HepG2 (cell line): ENCODE data around the gene GPATCH8. TPM values are rescaled to one million over a fixed set of nuclear protein-coding genes. Genes with fewer than 3 reads are reported as not detected.

Experiments used
- ATAC-seq: fragments of 200-7000 bp; cut with Tn5 transposase; 3 replicates; pipeline ENCODE4 v1.9.1; 2020; ENCODE audit warnings: mild to moderate bottlenecking, moderate library complexity
- BruUV-seq: library from RNA; stranded (reverse); fragments of 400-500 nt; replicated peaks from 2 replicates; lab custom pipeline; 2021; lab: Mats Ljungman, UMichigan
- CTCF ChIA-PET: fragments of 300-600 bp; formaldehyde crosslinking; extraction: SDS; loops from one replicate; lab custom pipeline; 2021; ENCODE audit warnings: low total read pairs, inconsistent platforms, low intra/inter-chr PET ratio; lab: Yijun Ruan, JAX
- POLR2A ChIA-PET: fragments of 350-600 bp; sonication (Branson Sonifier 250); formaldehyde crosslinking; loops from one replicate; lab custom pipeline; 2020; ENCODE audit warnings: antibody characterized with exemption, inconsistent platforms; lab: Yijun Ruan, JAX
- DNase-seq: peaks from one replicate; pipeline ENCODE4 v3.0.0-alpha.2; 2015; ENCODE audit warnings: low spot score
- FAIRE-seq: peaks from 3 replicates; lab custom pipeline; 2011; peaks lifted over from hg19 to GRCh38; lab: Jason Lieb, UNC
- H2AFZ ChIP-seq: one replicate; pipeline ENCODE4 v1.6.1; 2011; ENCODE audit warnings: low read length, inconsistent platforms
- H3K27ac ChIP-seq: fragments of 300-600 bp; 3 replicates; pipeline ENCODE4 v1.8.0; 2011; ENCODE audit warnings: mixed run types, mild to moderate bottlenecking, mixed read lengths, low read length, inconsistent platforms; ENCODE audit not compliant: insufficient read depth; ENCODE audit errors: extremely low read length
- H3K27me3 ChIP-seq, 2 experiments: fragments of 200-600 bp in 1 of 2; 2 replicates in 1 of 2; 3 replicates in 1 of 2; pipeline versions ENCODE4 v1.6.0 to v1.8.0; 2011; ENCODE audit warnings: low read length in 2 of 2, mild to moderate bottlenecking in 2 of 2, moderate library complexity in 2 of 2, inconsistent platforms in 1 of 2; ENCODE audit not compliant: insufficient read depth in 2 of 2, control insufficient read depth in 1 of 2
- H3K36me3 ChIP-seq, 2 experiments: fragments of 200-600 bp in 1 of 2; replicated peaks in 1 of 2; 2 replicates in 1 of 2; 3 replicates in 1 of 2; pipeline versions ENCODE4 v1.5.1 to v1.8.0; 2011; ENCODE audit warnings: low read length in 2 of 2, inconsistent platforms in 1 of 2; ENCODE audit not compliant: insufficient read depth in 2 of 2, control insufficient read depth in 1 of 2
- H3K4me1 ChIP-seq: 2 replicates; pipeline ENCODE4 v1.5.1; 2012; ENCODE audit warnings: low read length, inconsistent platforms; ENCODE audit not compliant: insufficient read depth
- H3K4me2 ChIP-seq: 2 replicates; pipeline ENCODE4 v1.6.0; 2011; ENCODE audit warnings: low read depth, low read length, inconsistent platforms
- H3K4me3 ChIP-seq, 3 experiments: fragments of 200-600 bp in 1 of 3; sonication (generic), shearing (Covaris generic) in 1 of 3; replicated peaks in 1 of 3; 2 replicates each; pipeline ENCODE4 v1.5.1; 2011 to 2016; ENCODE audit warnings: low read length in 3 of 3, inconsistent platforms in 2 of 3, low read depth in 2 of 3, mild to moderate bottlenecking in 2 of 3, control low read depth in 1 of 3, mixed read lengths in 1 of 3; ENCODE audit not compliant: insufficient read depth in 1 of 3
- H3K79me2 ChIP-seq: one replicate; pipeline ENCODE4 v1.6.1; 2011; ENCODE audit warnings: low read length, inconsistent platforms; ENCODE audit not compliant: insufficient read depth
- H3K9ac ChIP-seq: 2 replicates; pipeline ENCODE4 v1.6.0; 2011; ENCODE audit warnings: mild to moderate bottlenecking, low read depth, low read length, inconsistent platforms; ENCODE audit not compliant: insufficient read depth
- H3K9me3 ChIP-seq: 2 replicates; pipeline ENCODE4 v1.5.1; 2012; ENCODE audit warnings: mild to moderate bottlenecking, low read length
- H4K20me1 ChIP-seq: 2 replicates; pipeline ENCODE4 v1.6.0; 2011; ENCODE audit warnings: inconsistent platforms, mild to moderate bottlenecking, low read length, moderate library complexity; ENCODE audit not compliant: insufficient read depth
- FOSL2 ChIP-seq: sonication (generic); formaldehyde crosslinking; IDR thresholded peaks from 2 replicates; pipeline ENCODE4 v1.4.0; 2020; ENCODE audit warnings: missing genetic modification reagents
- GPN1 ChIP-seq: sonication (generic); formaldehyde crosslinking; IDR thresholded peaks from 2 replicates; pipeline ENCODE4 v1.5.1; 2020; ENCODE audit warnings: missing genetic modification reagents, borderline replicate concordance
- ISL2 ChIP-seq: sonication (generic); formaldehyde crosslinking; IDR thresholded peaks from 2 replicates; pipeline ENCODE4 v1.5.0; 2020; ENCODE audit warnings: missing genetic modification reagents
- NCOA1 ChIP-seq: sonication (generic); formaldehyde crosslinking; IDR thresholded peaks from 2 replicates; pipeline ENCODE4 v1.9.0; 2021; ENCODE audit warnings: missing genetic modification reagents
- NR2F2 ChIP-seq: IDR thresholded peaks from 2 replicates; pipeline ENCODE4 v1.6.1; 2012; ENCODE audit warnings: low read depth, inconsistent platforms, borderline replicate concordance
- PHF20 ChIP-seq: sonication (generic); formaldehyde crosslinking; IDR thresholded peaks from 2 replicates; pipeline ENCODE4 v1.5.0; 2020; ENCODE audit warnings: mild to moderate bottlenecking, missing genetic modification reagents
- SRSF9 ChIP-seq: fragments of 200-400 bp; formaldehyde crosslinking; IDR thresholded peaks from 2 replicates; pipeline ENCODE4 v1.6.1; 2018; ENCODE audit warnings: borderline replicate concordance, mild to moderate bottlenecking, low read depth, low read length; ENCODE audit not compliant: insufficient read depth, poor library complexity, severe bottlenecking
- TBL1XR1 ChIP-seq: fragments of 150-350 bp; IDR thresholded peaks from 2 replicates; pipeline ENCODE4 v1.6.1; 2014; ENCODE audit warnings: borderline replicate concordance, low read length; ENCODE audit not compliant: partially characterized antibody
- TCF7L2 ChIP-seq: IDR thresholded peaks from 2 replicates; pipeline ENCODE4 v1.6.1; 2011; ENCODE audit warnings: mild to moderate bottlenecking, low read depth, low read length, moderate library complexity
- ZNF331 ChIP-seq: sonication (generic); formaldehyde crosslinking; IDR thresholded peaks from 2 replicates; pipeline ENCODE4 v1.4.0; 2020; ENCODE audit warnings: missing genetic modification reagents
- ZNF337 ChIP-seq: sonication (generic); formaldehyde crosslinking; IDR thresholded peaks from 2 replicates; pipeline ENCODE4 v1.5.1; 2020; ENCODE audit warnings: missing genetic modification reagents, low read depth, mild to moderate bottlenecking, borderline replicate concordance
- ZNF788 ChIP-seq: sonication (generic); formaldehyde crosslinking; IDR thresholded peaks from 2 replicates; pipeline ENCODE4 v1.5.0; 2020; ENCODE audit warnings: mild to moderate bottlenecking, missing genetic modification reagents, borderline replicate concordance
- ZNF879 ChIP-seq: sonication (generic); formaldehyde crosslinking; IDR thresholded peaks from 2 replicates; pipeline ENCODE4 v1.8.1; 2023; ENCODE audit warnings: missing genetic modification reagents
- WGBS: methylation state at CpG from one replicate; pipeline ENCODE4 v1.1.6; 2017; ENCODE audit warnings: low lambda C conversion rate; 5-methylcytosine and 5-hydroxymethylcytosine counted together
- in situ Hi-C: cut with HindIII; loops from 2 replicates; pipeline ENCODE4 v1.10.0; 2017; ENCODE audit warnings: low pct_unique_long_range_greater_than_20kb; ENCODE audit not compliant: extremely low pct_ligation_motif_present
- intact Hi-C: fragments of 100-400 bp; cut with micrococcal nuclease; formaldehyde crosslinking; loops from one replicate; pipeline ENCODE4 v1.10.0; 2022; ENCODE audit not compliant: unreplicated experiment
- polyA plus RNA-seq, 8 experiments: library from polyadenylated mRNA; depleted of rRNA in 3 of 8; stranded (reverse) in 7 of 8; unstranded in 1 of 8; fragments of >200 nt; fragmentation: Illumina TruSeq in 4 of 8; extraction: Trizol in 4 of 8; gene quantifications; 2 replicates each; pipeline versions ENCODE4 v1.2.1 to v1.2.3, GENCODE V29; 2011 to 2016; ENCODE audit warnings: low read depth in 4 of 8, missing spikeins in 1 of 8, mixed read lengths in 1 of 8; ENCODE audit not compliant: insufficient read depth in 1 of 8
- total RNA-seq, 5 experiments: library from RNA; depleted of rRNA; stranded (reverse); fragments of >200 nt; fragmentation: Illumina TruSeq; extraction: Trizol; gene quantifications; 2 replicates each; pipeline ENCODE4 v1.2.3, GENCODE V29; 2016; ENCODE audit warnings: low read depth in 1 of 5
- TF ChIP-seq, protein P1 (sequence below): sonication (generic); formaldehyde crosslinking; IDR thresholded peaks from 2 replicates; pipeline ENCODE4 v1.4.0; 2020; ENCODE audit warnings: missing genetic modification reagents
- TF ChIP-seq, protein P2 (sequence below): sonication (generic); formaldehyde crosslinking; IDR thresholded peaks from 2 replicates; pipeline ENCODE4 v1.5.0; 2020; ENCODE audit warnings: missing genetic modification reagents

The GPATCH8 gene
- total and polyA plus RNA-seq, 2 of the 13 experiments (the other 11 are each of a cell fraction or from before 2014, with no cell fraction given) = 20.7 to 21.5 TPM

DNA sequence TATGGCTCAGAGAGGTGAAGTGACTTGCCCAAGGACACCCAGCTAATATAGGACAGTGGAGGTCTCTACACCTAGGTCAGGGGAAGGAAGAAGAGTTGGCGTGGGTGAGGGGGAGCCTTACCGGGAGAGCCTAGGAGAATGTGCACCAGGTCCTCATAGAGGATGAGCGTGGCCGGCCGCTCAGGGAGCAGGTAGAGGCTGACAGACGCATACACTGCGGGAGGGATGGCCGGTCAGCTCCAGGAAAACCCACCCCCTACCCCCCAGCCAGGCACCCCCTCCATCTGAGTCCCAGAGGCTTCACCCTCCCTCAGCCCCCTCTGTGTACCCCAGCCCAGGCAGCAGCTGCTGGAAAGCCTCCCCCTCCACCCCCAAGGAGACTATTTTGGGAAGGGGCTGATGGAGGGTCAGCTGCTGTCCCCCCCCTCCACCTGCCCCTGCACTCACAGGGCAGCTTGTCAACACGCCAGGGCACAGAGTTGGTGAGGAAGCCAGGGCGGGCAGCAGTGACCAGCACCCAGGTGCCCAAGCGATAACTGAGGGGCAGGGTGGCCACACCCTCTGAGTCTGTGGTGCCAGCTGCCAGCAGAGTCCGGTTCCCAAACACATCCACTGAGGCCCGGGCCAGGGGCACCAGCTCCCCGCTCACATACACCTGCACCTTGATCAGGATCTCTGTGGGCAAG is 143.6 kb downstream of the GPATCH8 start (continued):
- TF ChIP-seq ISL2 (CRISPR knock-in tag) = no peak
- no peak for TF ChIP-seq TCF7L2

DNA sequence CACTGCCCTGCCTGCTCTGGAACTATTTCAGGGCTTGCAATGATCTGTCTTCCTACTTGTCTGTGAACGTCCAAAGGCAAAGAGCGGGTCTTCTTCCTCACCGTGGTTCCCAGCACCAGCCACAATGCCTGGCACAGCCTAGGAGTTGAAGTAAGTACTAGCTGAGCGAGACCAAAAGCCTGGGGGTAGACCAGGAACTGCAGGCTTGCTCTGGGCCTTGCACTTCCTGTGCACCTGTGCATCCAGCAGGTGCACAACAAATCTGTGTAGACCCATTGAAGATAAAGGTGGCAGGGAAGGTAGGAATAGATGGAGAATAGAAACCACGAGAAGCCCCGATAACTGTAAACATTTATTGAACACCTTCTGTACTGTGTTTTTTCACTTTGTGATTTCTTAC is 144.2 kb downstream of the GPATCH8 start:
- no TSS peak for BruUV-seq
- ATAC-seq = no peak
- Histone ChIP-seq H3K9me3 (no peaks in the 10 kb centered on the region), H3K27ac (no peak overlapping the region), H3K36me3 (no peaks in the 10 kb centered on the region), H3K4me2 (no peak overlapping the region), H3K9ac (no peak overlapping the region), H2AFZ (no peak overlapping the region), H3K4me3 (no peak overlapping the region), H3K79me2 (no peaks in the 10 kb centered on the region), H4K20me1 (no peaks in the 10 kb centered on the region), H3K27me3 (peaks cover 8 to 18% of the 10 kb centered on the region in 2 experiments; a peak in 3 of 5 replicates), H3K4me1 (peaks cover 36% of the 10 kb centered on the region)
- ChIA-PET POLR2A (interaction anchor here (1.8 kb wide), 1 partner anchor 11 kb away, joined by 5 read pairs; no protein-coding TSS in a partner anchor), CTCF (no interaction called here)
- in situ Hi-C loops (no loop called here), intact Hi-C loops (loop anchor here (10.0 kb wide), 1 partner anchor 166 kb away; no protein-coding TSS in a partner anchor)
- TF ChIP-seq, protein P1, sequence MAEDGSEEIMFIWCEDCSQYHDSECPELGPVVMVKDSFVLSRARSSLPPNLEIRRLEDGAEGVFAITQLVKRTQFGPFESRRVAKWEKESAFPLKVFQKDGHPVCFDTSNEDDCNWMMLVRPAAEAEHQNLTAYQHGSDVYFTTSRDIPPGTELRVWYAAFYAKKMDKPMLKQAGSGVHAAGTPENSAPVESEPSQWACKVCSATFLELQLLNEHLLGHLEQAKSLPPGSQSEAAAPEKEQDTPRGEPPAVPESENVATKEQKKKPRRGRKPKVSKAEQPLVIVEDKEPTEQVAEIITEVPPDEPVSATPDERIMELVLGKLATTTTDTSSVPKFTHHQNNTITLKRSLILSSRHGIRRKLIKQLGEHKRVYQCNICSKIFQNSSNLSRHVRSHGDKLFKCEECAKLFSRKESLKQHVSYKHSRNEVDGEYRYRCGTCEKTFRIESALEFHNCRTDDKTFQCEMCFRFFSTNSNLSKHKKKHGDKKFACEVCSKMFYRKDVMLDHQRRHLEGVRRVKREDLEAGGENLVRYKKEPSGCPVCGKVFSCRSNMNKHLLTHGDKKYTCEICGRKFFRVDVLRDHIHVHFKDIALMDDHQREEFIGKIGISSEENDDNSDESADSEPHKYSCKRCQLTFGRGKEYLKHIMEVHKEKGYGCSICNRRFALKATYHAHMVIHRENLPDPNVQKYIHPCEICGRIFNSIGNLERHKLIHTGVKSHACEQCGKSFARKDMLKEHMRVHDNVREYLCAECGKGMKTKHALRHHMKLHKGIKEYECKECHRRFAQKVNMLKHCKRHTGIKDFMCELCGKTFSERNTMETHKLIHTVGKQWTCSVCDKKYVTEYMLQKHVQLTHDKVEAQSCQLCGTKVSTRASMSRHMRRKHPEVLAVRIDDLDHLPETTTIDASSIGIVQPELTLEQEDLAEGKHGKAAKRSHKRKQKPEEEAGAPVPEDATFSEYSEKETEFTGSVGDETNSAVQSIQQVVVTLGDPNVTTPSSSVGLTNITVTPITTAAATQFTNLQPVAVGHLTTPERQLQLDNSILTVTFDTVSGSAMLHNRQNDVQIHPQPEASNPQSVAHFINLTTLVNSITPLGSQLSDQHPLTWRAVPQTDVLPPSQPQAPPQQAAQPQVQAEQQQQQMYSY (CRISPR knock-in tag) = no peak
- no peak for TF ChIP-seq ZNF337 (CRISPR knock-in tag)
- no peak for TF ChIP-seq TBL1XR1
- no peak for TF ChIP-seq ZNF879 (CRISPR knock-in tag)
- no peak for TF ChIP-seq NCOA1 (CRISPR knock-in tag)
- TF ChIP-seq FOSL2 (CRISPR knock-in tag) = no peak
- TF ChIP-seq ZNF788 = no peak
- no peak for TF ChIP-seq SRSF9
- no peak for TF ChIP-seq PHF20
- no peak for TF ChIP-seq GPN1 (CRISPR knock-in tag)
- no peak for TF ChIP-seq ZNF331
- TF ChIP-seq, protein P2, sequence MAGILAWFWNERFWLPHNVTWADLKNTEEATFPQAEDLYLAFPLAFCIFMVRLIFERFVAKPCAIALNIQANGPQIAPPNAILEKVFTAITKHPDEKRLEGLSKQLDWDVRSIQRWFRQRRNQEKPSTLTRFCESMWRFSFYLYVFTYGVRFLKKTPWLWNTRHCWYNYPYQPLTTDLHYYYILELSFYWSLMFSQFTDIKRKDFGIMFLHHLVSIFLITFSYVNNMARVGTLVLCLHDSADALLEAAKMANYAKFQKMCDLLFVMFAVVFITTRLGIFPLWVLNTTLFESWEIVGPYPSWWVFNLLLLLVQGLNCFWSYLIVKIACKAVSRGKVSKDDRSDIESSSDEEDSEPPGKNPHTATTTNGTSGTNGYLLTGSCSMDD (CRISPR knock-in tag) = no peak
- no peak for TF ChIP-seq NR2F2
- 53% methylated on average over 6 of the region's 6 CpGs for WGBS
- no peak for DNase-seq
- FAIRE-seq = no peak
